Upper lobe of left lung (tissue), 4 donors: ENCODE data around the gene CEP55.

Experiments
- CTCF ChIP-seq, 6 experiments: fragments of 450-650 bp in 4 of 6; fragments of 200-600 bp in 2 of 6; sonication (generic) in 2 of 6; IDR thresholded peaks; one replicate each; pipeline ENCODE4 v1.5.1; 2016 to 2019; ENCODE audit warnings: antibody characterized with exemption in 6 of 6
- EP300 ChIP-seq, 4 donors: sonication (generic); formaldehyde crosslinking; IDR thresholded peaks; one replicate each; pipeline ENCODE4 v1.5.1; 2017; ENCODE audit warnings: antibody characterized with exemption in 4 of 4, control low read depth in 2 of 4
- POLR2A ChIP-seq, 4 donors: fragments of 450-650 bp; IDR thresholded peaks; one replicate each; pipeline ENCODE4 v1.5.1; 2016 to 2017; ENCODE audit warnings: antibody characterized with exemption in 4 of 4, mild to moderate bottlenecking in 2 of 4
- POLR2AphosphoS5 ChIP-seq, 2 donors: sonication (generic); formaldehyde crosslinking; IDR thresholded peaks; one replicate each; pipeline ENCODE4 v1.5.1; 2017; ENCODE audit warnings: antibody characterized with exemption in 2 of 2

- no peak for TF ChIP-seq EP300 (IDR thresholded peaks at IDR 0.05)
- no peak for TF ChIP-seq POLR2A (IDR thresholded peaks at IDR 0.05)
- peak in 1 of 2 donors; percentile 10 for TF ChIP-seq POLR2AphosphoS5 (IDR thresholded peaks at IDR 0.05)
- TF ChIP-seq CTCF (IDR thresholded peaks at IDR 0.05): no peak
Observed at GRCh38 chr10:93463723-93464476, 32.5 kb upstream of the CEP55 start.
